Peyer's patch (tissue), 4 donors: ENCODE data around the gene NAA15. TPM values are rescaled to one million over a fixed set of nuclear protein-coding genes. Genes with fewer than 3 reads are reported as not detected.
"Not testable (repeated sequence)": the region's sequence is repeated elsewhere in the genome, so short reads cannot be mapped to it uniquely, and the experiment has no call there.

Experiments used
- DNase-seq, 3 donors: peaks; one replicate each; pipeline ENCODE4 v3.0.0-alpha.2; 2017 to 2019
- H3K27ac ChIP-seq, 4 donors: fragments of 200-600 bp; sonication (generic); one replicate each; pipeline ENCODE4 v1.5.1; 2016 to 2019
- H3K27me3 ChIP-seq, 2 donors: fragments of 200-600 bp; sonication (generic); one replicate each; pipeline ENCODE4 v1.5.1; 2019
- H3K36me3 ChIP-seq, 3 donors: fragments of 200-600 bp; sonication (generic); one replicate each; pipeline ENCODE4 v1.5.1; 2016 to 2019
- H3K4me1 ChIP-seq, 4 donors: fragments of 200-600 bp; sonication (generic); one replicate each; pipeline ENCODE4 v1.5.1; 2016 to 2019
- H3K4me3 ChIP-seq, 4 donors: fragments of 200-600 bp; sonication (generic); 1 replicate in 3 of 4; 2 replicates in 1 of 4; pipeline ENCODE4 v1.5.1; 2016 to 2019; ENCODE audit warnings: mild to moderate bottlenecking in 1 of 4
- H3K9me3 ChIP-seq, 4 donors: fragments of 200-600 bp; sonication (generic); one replicate each; pipeline ENCODE4 v1.5.1; 2016 to 2019; ENCODE audit warnings: mild to moderate bottlenecking in 1 of 4
- CTCF ChIP-seq, 6 experiments: fragments of 450-650 bp in 4 of 6; fragments of 200-600 bp in 2 of 6; sonication (generic) in 1 of 6; IDR thresholded peaks; one replicate each; pipeline ENCODE4 v1.5.1; 2017 to 2019; ENCODE audit warnings: antibody characterized with exemption in 6 of 6, mild to moderate bottlenecking in 3 of 6, moderate library complexity in 1 of 6
- POLR2A ChIP-seq, 2 donors: fragments of 450-650 bp; IDR thresholded peaks; one replicate each; pipeline ENCODE4 v1.5.1; 2017; ENCODE audit warnings: antibody characterized with exemption in 2 of 2, mild to moderate bottlenecking in 2 of 2, moderate library complexity in 2 of 2
- total RNA-seq, 4 donors: library from RNA; depleted of rRNA; stranded (reverse); fragments of >200 nt; gene quantifications; one replicate each; pipeline ENCODE4 v1.1.0, GENCODE V29; 2016

The NAA15 gene
- total RNA-seq, 4 donors from 2014 or later: 16.6 to 77.6 (median 23.5) TPM

GRCh38 chr4:139312552-139313332 lies 11.4 kb downstream of the NAA15 start:
- Histone ChIP-seq H3K9me3 (no peaks in the 10 kb centered on the region), H3K27me3 (no peaks in the 10 kb centered on the region), H3K4me3 (no peak overlapping the region), H3K4me1 (peaks cover 0 to 24% (median 3%) of the 10 kb centered on the region in 4 donors), H3K36me3 (no peaks in the 10 kb centered on the region), H3K27ac (peak overlapping the region in 1 of 4 donors; percentile 61)
- TF ChIP-seq CTCF (IDR thresholded peaks at IDR 0.05) (no peak), POLR2A (IDR thresholded peaks at IDR 0.05) (no peak)
- no peak for DNase-seq

- H3K36me3 ChIP-seq, H3K9me3 ChIP-seq, H3K27me3 ChIP-seq, DNase-seq: not testable (repeated sequence)
- Histone ChIP-seq H3K4me3 (peak overlapping the region in 1 of 4 donors; percentile 3), H3K27ac (peak overlapping the region in 1 of 4 donors; percentile 61), H3K4me1 (peaks cover 0 to 24% (median 3%) of the 10 kb centered on the region in 4 donors)
Measured at GRCh38 chr4:139313414-139313813, 12.1 kb downstream of the NAA15 start.

DNA sequence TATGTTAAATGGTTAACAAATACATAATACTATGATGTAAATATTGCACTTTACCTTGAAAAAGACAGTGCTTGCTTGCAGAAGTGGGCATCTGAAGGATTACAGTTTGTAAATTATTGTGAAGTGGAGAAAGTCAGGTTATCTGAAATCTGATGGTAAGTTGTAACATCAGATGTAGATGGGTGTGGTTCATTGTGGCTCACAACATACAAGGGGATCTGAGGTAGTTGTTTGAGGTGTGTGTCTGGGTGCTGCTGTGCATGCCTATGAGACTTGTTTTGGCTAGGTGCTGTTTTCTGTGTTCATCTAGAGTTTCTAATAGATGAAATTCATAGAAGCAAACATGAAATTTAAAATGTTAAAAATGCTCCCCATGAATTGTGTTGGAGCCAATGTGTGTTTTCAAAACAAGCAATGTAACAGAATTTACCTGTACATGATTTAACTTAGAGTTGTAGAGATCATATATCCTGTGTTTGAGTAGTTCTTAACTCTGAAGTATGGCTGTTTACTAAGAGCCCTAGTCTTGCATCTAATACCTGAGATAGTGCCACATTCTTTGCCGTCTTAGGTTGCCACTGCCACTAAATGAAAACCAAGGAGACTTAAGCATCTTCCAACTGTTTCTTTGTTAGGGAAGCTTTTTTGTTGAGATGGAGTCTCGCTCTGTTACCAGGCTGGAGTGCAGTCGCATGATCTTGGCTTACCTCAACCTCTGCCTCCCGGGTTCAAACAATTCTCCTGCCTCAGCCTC lies 12.9 kb downstream of the NAA15 start:
- no peak for TF ChIP-seq CTCF (IDR thresholded peaks at IDR 0.05)
- TF ChIP-seq POLR2A (IDR thresholded peaks at IDR 0.05): no peak
- Histone ChIP-seq H3K36me3 (no peaks in the 10 kb centered on the region), H3K27me3 (no peaks in the 10 kb centered on the region), H3K9me3 (no peaks in the 10 kb centered on the region), H3K27ac (peak overlapping the region in 1 of 4 donors; percentile 61), H3K4me1 (peaks cover 0 to 24% (median 3%) of the 10 kb centered on the region in 4 donors), H3K4me3 (no peak overlapping the region)
- no peak for DNase-seq

DNA sequence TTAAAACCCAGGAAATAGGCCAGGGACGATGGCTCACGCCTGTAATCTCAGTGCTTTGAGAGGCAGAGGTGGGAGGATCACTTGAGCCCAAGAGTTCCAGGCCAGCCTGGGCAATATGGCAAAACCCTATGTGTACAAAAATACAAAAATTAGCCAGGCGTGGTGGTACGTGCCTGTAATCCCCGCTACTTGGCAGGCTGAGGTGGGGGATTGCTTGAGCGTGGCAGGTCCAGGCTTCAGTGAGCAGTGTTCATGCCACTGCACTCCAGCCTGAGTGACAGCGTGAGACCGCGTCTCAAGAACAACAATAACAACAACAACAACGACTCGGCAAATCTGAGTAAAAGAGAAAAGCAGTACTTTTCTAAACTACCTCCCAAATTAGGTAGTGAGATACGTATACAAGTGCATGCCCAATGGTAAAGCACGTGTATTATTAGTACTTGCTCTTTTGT lies 13.9 kb downstream of the NAA15 start:
- peak in 2 of 3 donors; percentile 50 to 54 for DNase-seq
- Histone ChIP-seq H3K27me3 (no peaks in the 10 kb centered on the region), H3K4me3 (no peak overlapping the region), H3K27ac (peak overlapping the region in 1 of 4 donors; percentile 61), H3K36me3 (no peaks in the 10 kb centered on the region), H3K9me3 (no peaks in the 10 kb centered on the region), H3K4me1 (peaks cover 0 to 24% (median 3%) of the 10 kb centered on the region in 4 donors)
- TF ChIP-seq CTCF (IDR thresholded peaks at IDR 0.05) (no peak), POLR2A (IDR thresholded peaks at IDR 0.05) (no peak)

- peaks cover 0 to 19% (median 3%) of the 10 kb centered on the region in 4 donors for H3K4me1 ChIP-seq
- H3K4me3 ChIP-seq: no peak overlapping the region
- H3K27me3 ChIP-seq: no peaks in the 10 kb centered on the region
- no peak overlapping the region for H3K27ac ChIP-seq
- H3K9me3 ChIP-seq: no peaks in the 10 kb centered on the region
- TF ChIP-seq POLR2A (IDR thresholded peaks at IDR 0.05): no peak
- no peak for TF ChIP-seq CTCF (IDR thresholded peaks at IDR 0.05)
- no peak for DNase-seq
- H3K36me3 ChIP-seq: no peaks in the 10 kb centered on the region
Measured at GRCh38 chr4:139316733-139317132, 15.4 kb downstream of the NAA15 start.

DNA sequence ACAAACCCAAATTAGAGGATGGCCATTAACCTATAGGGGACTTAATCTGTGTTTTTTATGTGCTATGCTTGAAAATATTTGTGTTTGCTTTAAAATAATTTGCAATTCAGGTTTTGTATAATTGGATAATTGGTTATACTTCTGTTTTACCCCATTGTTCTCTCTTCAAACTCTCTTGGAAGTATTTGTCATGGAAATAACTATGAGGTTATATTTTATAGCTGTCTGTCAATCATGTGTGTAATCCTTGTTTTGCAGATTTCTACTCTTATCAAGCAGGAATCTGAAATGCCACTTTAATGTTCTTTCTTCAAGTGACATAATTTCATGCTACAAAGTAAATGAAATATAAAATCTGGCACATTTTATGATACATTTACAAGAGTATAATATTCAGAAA lies 16.3 kb downstream of the NAA15 start:
- Histone ChIP-seq H3K4me3 (no peak overlapping the region), H3K9me3 (no peaks in the 10 kb centered on the region), H3K27ac (no peak overlapping the region), H3K4me1 (peaks cover 0 to 13% (median under 1%) of the 10 kb centered on the region in 4 donors), H3K36me3 (no peaks in the 10 kb centered on the region), H3K27me3 (no peaks in the 10 kb centered on the region)
- no peak for DNase-seq
- no peak for TF ChIP-seq POLR2A (IDR thresholded peaks at IDR 0.05)
- no peak for TF ChIP-seq CTCF (IDR thresholded peaks at IDR 0.05)
